ENCODE results near the gene JMJD6.

- TF ChIP-seq POLR2AphosphoS5 (IDR thresholded peaks at IDR 0.05; ENCODE audit: low read depth, low read length) (no peak), REST (IDR thresholded peaks at IDR 0.05; ENCODE audit: insufficient read depth in 1 of 2, low read depth in 2 of 2, low read length in 2 of 2) (no peak), SIN3A (IDR thresholded peaks at IDR 0.05; ENCODE audit: borderline replicate concordance, insufficient read depth, low read length) (no peak), TAF1 (IDR thresholded peaks at IDR 0.05; ENCODE audit: borderline replicate concordance, insufficient read depth, low read length) (no peak)
These were observed 48.7 kb upstream of the JMJD6 start for GRCh38 chr17:76775021-76775600.
